HG03066 (cell line): ENCODE results near the gene KIF1B.
A peak's percentile ranks its signal among the peaks of the same experiment; 100 is the strongest.

Experiments used
- ATAC-seq: cut with Tn5 transposase; IDR thresholded peaks from one replicate; pipeline ENCODE4 v1.9.1; 2021; ENCODE audit warnings: low read depth; ENCODE audit not compliant: unreplicated experiment

KIF1B gene, protein sequence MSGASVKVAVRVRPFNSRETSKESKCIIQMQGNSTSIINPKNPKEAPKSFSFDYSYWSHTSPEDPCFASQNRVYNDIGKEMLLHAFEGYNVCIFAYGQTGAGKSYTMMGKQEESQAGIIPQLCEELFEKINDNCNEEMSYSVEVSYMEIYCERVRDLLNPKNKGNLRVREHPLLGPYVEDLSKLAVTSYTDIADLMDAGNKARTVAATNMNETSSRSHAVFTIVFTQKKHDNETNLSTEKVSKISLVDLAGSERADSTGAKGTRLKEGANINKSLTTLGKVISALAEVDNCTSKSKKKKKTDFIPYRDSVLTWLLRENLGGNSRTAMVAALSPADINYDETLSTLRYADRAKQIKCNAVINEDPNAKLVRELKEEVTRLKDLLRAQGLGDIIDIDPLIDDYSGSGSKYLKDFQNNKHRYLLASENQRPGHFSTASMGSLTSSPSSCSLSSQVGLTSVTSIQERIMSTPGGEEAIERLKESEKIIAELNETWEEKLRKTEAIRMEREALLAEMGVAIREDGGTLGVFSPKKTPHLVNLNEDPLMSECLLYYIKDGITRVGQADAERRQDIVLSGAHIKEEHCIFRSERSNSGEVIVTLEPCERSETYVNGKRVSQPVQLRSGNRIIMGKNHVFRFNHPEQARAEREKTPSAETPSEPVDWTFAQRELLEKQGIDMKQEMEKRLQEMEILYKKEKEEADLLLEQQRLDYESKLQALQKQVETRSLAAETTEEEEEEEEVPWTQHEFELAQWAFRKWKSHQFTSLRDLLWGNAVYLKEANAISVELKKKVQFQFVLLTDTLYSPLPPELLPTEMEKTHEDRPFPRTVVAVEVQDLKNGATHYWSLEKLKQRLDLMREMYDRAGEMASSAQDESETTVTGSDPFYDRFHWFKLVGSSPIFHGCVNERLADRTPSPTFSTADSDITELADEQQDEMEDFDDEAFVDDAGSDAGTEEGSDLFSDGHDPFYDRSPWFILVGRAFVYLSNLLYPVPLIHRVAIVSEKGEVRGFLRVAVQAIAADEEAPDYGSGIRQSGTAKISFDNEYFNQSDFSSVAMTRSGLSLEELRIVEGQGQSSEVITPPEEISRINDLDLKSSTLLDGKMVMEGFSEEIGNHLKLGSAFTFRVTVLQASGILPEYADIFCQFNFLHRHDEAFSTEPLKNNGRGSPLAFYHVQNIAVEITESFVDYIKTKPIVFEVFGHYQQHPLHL (N-terminal part only)

GRCh38 chr1:10209905-10210810, at the start of gene KIF1B:
TSS of gene KIF1B (plus strand) at chr1:10210570. CDS start at chr1:10232329, 21,759 bp downstream.
- peak; percentile 95 for ATAC-seq

DNA sequence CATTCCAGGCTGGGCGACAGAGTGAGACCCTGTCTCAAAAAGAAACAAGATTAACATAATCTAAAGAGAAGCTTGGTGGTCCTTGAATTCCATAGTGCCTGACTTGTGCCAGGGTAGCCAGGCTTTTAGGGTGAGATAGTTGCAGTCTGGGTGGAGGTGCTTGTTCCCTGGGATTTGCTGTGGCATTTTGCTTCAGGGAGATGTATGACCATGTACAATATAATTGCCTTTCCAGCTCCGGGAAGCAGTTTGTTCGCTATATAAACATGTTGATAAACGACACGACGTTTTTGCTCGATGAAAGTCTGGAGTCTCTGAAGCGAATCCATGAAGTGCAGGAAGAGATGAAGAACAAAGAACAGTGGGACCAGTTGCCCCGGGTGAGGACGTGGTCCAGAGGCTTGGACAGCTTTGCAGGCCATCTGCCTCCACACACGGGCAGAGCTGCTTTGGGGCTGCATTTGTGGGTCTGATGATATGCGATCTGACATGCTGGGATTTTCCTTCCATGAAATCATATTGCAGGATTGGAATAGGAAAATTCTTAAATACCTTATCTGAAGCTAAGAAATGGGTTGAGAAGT, 49.4 kb upstream of the KIF1B start:
- no peak for ATAC-seq

GRCh38 chr1:10161541-10162290, 48.7 kb upstream of the KIF1B start:
- ATAC-seq, result no peak

DNA sequence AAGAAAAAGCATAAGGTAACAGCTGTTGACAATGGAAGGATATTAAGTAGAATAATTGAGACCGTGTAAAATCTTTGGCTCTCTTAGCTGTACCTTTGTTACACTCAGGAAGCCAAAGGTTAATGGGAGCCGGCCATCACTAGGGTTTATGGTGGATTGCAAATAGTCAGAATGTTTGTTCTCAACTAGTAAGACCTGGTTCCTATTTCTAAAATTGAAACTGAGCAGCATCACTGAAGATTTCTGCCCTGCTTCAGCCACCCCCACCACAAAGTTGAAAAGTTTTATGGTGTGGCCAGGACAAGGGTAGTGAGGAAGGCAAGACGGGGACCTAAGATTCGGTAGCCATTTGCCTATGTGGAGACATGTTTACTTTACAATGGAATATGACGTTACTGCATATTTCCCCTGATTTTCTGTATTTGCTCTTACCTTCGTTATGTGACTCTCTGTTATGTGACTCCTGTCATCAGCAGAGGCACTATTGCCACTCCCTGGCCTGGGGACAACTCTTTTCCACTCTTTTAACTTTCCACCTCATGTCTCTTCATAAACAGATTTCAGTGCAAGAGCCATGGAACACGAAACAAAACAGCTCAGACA, 41.4 kb upstream of the KIF1B start:
- no peak for ATAC-seq

DNA sequence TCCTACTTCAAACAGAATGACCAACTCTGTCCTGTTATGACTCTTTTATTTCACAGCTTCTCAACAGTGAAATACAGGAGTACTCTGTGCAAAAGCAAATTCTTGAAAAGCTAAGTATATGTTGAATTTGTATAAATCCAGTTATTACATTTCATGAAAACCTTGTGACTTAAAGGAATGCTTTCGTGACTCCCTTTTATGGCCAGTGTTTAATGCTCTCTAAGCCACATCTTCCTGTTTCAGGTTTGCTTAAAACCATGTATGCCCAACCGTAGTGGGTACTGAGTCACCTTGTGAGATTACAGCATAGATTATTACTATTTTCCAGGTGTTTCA, 40.2 kb upstream of the KIF1B start:
- no peak for ATAC-seq

DNA sequence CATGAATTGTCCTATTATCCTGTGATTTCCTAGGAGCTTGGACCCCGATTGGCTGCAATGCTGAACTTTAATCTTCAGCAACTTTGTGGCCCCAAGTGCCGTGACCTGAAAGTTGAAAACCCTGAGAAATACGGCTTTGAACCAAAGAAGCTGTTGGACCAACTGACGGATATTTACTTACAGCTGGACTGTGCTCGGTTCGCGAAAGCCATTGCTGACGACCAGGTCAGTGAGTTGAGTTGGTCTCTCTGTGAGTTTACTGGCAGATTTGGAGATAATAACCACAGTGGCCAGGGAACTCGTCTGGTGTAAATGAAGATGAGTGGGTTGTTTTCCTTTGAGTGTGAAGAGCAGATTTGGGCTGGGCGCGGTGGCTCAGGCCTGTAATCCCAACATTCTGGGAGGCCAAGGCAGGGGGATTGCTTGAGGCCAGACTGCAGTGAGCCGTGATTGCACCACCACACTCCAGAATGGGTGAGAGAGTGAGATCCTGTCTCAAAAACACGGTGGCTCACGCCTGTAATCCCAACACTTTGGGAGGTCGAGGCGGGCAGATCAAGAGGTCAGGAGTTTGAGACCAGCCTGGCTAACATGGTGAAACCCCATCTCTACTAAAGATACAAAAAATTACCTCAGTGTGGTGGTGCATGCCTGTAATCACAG, 39.1 kb upstream of the KIF1B start:
- ATAC-seq, result no peak

DNA sequence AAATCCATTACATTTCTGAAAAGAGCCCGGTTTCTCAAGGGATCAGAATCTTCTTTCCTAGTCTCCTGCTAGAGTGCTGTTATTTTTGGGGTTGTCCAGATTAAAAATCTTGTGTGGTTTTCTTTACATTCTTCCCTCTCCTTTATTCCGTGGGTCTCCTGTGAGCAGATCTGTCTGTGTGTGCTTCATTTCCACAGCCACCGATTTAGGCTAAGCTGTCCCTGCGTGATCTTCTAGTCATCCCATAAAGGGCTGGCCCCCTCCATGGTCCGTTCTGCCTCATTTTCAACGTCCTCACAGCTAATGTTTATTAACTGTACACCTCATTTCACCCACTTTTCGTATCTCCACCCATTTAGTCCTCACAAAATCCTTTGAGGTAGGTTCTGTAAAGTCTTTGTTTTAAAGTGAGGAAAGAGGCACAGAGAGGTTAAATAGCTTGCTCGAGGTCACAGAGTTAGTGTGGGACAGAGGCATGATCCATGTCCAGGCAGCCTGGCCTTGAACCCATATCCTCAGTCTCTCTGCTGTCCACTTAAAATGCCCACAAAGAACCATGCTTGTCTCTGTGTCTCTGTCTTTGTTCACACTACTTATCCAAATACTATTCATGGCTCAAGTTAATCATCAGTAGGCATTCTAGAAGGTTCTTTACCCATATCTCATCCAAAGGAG, 38.2 kb upstream of the KIF1B start:
- no peak for ATAC-seq

- ATAC-seq, result peak; percentile 60
Measured at GRCh38 chr1:10173582-10173981, 36.8 kb upstream of the KIF1B start.

DNA sequence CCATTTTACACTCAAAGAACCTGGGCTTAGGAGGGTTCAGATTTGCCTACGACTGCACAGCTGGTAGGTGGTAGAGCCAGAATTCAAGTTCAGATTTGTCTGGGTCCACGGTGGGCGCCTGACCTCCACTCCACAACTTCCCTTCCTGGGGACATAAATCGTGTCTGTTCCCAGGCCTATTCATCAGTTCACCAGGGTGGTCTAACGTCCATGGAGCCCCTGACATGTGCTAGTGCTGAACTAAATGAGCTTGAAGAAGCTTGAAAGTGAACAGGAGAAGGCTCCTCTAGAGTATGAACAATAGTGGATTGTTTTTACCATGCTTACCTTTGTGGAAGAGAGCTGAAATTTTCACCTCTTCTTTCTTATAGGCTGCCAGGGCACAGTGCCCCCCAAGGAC, 32.5 kb upstream of the KIF1B start:
- ATAC-seq, result no peak

DNA sequence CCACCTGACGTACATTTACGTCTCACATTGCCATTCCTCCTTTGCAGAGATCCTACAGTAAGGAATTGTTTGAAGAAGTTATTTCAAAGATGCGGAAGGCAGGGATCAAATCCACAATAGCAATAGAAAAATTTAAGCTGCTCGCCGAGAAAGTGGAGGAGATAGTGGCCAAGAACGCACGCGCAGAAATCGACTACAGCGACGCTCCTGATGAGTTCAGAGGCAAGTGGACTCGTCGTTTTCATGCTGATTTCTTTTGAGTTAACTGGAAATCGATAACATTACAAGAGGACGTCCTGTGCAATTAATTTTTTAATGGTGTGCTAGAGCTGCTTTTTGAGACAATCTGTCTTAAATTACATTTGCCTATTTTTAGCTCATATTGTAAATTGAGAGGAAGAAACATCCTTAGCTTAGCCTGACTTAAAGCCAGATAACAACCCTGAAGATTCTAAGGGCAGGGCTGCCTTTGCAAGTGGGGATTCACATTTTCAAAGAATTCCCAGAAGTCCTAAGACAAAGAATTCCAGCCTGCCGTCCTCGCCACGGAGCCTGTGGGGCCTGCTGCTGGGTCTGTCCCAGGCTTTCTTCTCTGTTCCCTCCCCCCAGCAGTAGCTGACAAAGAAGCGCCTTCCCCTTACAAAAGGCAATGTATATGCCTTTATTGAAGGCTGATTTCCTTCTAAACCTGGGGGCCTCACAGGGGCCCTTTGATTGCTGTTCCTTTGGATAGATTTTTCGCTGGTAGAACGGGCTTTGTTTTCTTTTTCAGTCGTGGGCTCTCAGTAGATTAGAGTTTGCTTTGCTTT, 31.6 kb upstream of the KIF1B start:
- no peak for ATAC-seq

DNA sequence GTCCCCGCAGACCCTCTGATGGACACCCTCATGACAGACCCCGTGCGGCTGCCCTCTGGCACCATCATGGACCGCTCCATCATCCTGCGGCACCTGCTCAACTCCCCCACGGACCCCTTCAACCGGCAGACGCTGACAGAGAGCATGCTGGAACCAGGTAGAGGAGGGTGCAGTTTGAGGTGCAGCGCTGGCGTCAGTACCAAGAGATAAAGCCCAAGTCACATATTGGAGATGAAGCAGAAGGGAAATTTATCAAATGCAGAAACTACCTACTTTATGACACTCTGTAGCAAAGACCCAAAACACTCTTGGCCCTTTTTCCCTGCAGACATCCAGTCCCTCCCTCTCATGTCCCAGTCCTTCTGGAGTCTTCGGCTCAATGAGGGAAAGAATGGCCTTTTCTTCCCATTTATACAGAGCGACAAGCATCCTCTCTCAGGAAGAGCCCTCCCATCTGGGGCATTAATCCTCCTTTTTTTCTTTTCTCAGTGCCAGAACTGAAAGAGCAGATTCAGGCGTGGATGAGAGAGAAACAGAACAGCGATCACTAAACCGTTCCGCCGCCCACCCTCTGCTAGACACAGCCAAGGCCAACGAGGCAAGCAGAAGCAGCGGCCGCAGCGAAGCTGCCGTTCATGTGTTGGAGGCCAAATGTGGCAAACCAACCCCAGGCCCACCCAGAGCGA, 30.8 kb upstream of the KIF1B start:
- no peak for ATAC-seq

DNA sequence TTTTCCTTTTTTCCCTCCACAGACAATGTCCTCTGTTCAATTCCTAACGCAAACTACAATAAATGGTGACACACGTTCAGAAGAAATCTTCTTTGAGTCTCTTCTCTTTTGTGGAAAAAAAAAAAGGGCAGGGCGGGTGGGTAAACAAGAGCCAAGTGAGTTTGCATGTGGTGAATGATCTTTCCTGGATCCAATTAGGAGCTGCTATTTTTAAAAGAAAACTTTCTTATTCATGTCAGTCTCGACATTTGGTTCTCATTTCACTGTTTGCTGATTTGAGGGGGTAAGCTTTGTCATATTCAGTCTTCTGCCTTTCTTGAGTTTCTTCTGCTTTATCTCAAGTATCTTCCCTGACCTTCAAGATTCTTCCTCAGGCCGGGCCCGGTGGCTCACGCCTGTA, 29.2 kb upstream of the KIF1B start:
- ATAC-seq, result no peak

GRCh38 chr1:10185759-10186158, 24.6 kb upstream of the KIF1B start:
- ATAC-seq, result no peak

- ATAC-seq, result no peak
Measured at GRCh38 chr1:10186331-10187025, 23.9 kb upstream of the KIF1B start.

GRCh38 chr1:10187026-10187334, 23.4 kb upstream of the KIF1B start:
- ATAC-seq, result no peak

- no peak for ATAC-seq
Measured at GRCh38 chr1:10188133-10188650, 22.2 kb upstream of the KIF1B start.
